Measurements from ENCODE around the gene EARS2. TPM values are rescaled to one million over a fixed set of nuclear protein-coding genes. Genes with fewer than 3 reads are reported as not detected.

EARS2 gene
- total and polyA plus RNA-seq, 2 of the 8 experiments (the other 6 are each of a cell fraction or from before 2014, with no cell fraction given) = 47.8 to 111 TPM

DNA sequence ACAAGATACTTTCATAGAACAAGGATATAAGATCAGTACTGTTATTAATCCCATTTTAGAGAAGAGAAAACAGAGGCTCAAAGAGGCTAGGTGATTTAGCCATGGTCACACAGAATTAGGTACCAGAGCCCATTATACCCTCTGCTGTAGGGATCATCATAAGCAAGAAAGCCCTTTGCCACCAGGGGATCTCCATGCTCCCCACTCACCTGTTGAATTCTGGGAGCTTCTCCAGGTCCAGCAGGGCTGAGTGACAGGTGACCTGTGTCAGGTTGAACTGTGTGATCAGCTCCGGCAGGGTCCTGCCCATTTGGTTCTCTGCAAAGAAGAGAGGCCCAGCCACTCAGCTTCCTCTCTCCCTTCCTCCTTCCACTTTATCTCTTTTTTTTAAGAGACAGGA is 24.7 kb downstream of the EARS2 start:
- Histone ChIP-seq H2BK15ac (ENCODE audit: low read length) (no peak overlapping the region), H3K36me3 (ENCODE audit: control insufficient read depth in 2 of 4, insufficient read depth in 4 of 4, low read length in 3 of 4) (peaks cover 19 to 72% (median 55%) of the 10 kb centered on the region in 4 experiments), H4K8ac (ENCODE audit: extremely low read depth, insufficient read depth, low read length) (no peak overlapping the region), H3K56ac (replicated peaks; ENCODE audit: insufficient read length, low read depth, low read length) (no peak overlapping the region), H3K27me3 (replicated peaks in 1 of 4; ENCODE audit: control insufficient read depth in 3 of 4, extremely low read depth in 1 of 4, insufficient read depth in 3 of 4, low read length in 3 of 4) (no peaks in the 10 kb centered on the region), H3K27ac (ENCODE audit: low read depth, low read length) (no peak overlapping the region), H3K79me1 (ENCODE audit: low read depth, low read length) (no peaks in the 10 kb centered on the region), H4K91ac (replicated peaks; ENCODE audit: insufficient read length, low read length) (no peak overlapping the region), H3K4me3 (ENCODE audit: extremely low read depth in 1 of 4, insufficient read depth in 2 of 4, low read depth in 3 of 4, low read length in 4 of 4) (no peak overlapping the region), H3K79me2 (ENCODE audit: control insufficient read depth in 1 of 2, insufficient read depth in 2 of 2, low read length in 2 of 2) (no peaks in the 10 kb centered on the region), H3K23ac (ENCODE audit: insufficient read length) (no peak overlapping the region), H3K23me2 (ENCODE audit: low read depth, low read length) (no peaks in the 10 kb centered on the region), H2AK5ac (ENCODE audit: low read depth, low read length) (no peak overlapping the region), H3K18ac (ENCODE audit: extremely low read depth, low read length) (no peak overlapping the region), H3K4me2 (ENCODE audit: insufficient read depth in 1 of 2, low read depth in 2 of 2, low read length in 2 of 2) (no peak overlapping the region), H2BK20ac (ENCODE audit: low read length) (no peak overlapping the region), H2BK5ac (ENCODE audit: low read depth, low read length) (no peak overlapping the region), H2BK120ac (replicated peaks; ENCODE audit: low read depth, low read length) (no peak overlapping the region), H3K9ac (replicated peaks in 1 of 4; ENCODE audit: extremely low read depth in 1 of 4, low read depth in 3 of 4, low read length in 3 of 4) (no peak overlapping the region), H3K9me3 (ENCODE audit: insufficient read depth in 2 of 2, low read depth in 1 of 2, low read length in 1 of 2) (no peaks in the 10 kb centered on the region), H4K20me1 (replicated peaks in 1 of 2; ENCODE audit: control insufficient read depth in 1 of 2, insufficient read depth in 2 of 2, low read length in 2 of 2) (peaks cover 0 to 6% of the 10 kb centered on the region in 2 experiments), H3K4ac (replicated peaks; ENCODE audit: insufficient read length, low read depth, low read length) (no peak overlapping the region), H4K5ac (ENCODE audit: insufficient read length, low read depth, low read length) (no peak overlapping the region), H2BK12ac (ENCODE audit: low read depth, low read length) (no peak overlapping the region), H2AFZ (ENCODE audit: low read length) (no peak overlapping the region), H3K4me1 (replicated peaks in 1 of 4; ENCODE audit: control insufficient read depth in 3 of 4, insufficient read depth in 4 of 4, low read length in 3 of 4) (no peaks in the 10 kb centered on the region), H3K14ac (ENCODE audit: insufficient read length) (no peak overlapping the region)
- ChIA-PET CTCF (ENCODE audit: partially characterized antibody) (interaction anchor here (0.7 kb wide), 1 partner anchor 12 kb away, joined by 3 read pairs; no protein-coding TSS in a partner anchor), POLR2A (ENCODE audit: partially characterized antibody) (interaction anchor here (0.6 kb wide), 1 partner anchor 14 kb away, joined by 3 read pairs; no protein-coding TSS in a partner anchor)
- no peak for TF ChIP-seq HDAC2 (IDR thresholded peaks at IDR 0.05; ENCODE audit: borderline replicate concordance in 1 of 2, low read depth in 2 of 2, low read length in 2 of 2)
- no peak for TF ChIP-seq YY1 (IDR thresholded peaks at IDR 0.05; ENCODE audit: low read depth, low read length)
- FAIRE-seq = no peak
- WGBS, 2 experiments (ENCODE audit: extremely low coverage in 1 of 2, insufficient coverage in 1 of 2, insufficient read length in 1 of 2, insufficient replicate concordance in 2 of 2, low coverage in 1 of 2, low lambda C conversion rate in 2 of 2, missing lambda C conversion rate in 1 of 2) = 90% methylated on average over 1 of the region's 1 CpG; no CpG with 5 or more reads in 1 of the 2 experiments
- DNase-seq (ENCODE audit: low read depth in 1 of 2, low spot score in 2 of 2) = no peak
